ENCODE data around the gene RAB24.

GRCh38 chr5:177311723-177312648, 8.5 kb upstream of the RAB24 start, which contains the start of gene MXD3:
- TF ChIP-seq TARDBP (IDR thresholded peaks at IDR 0.05), result no peak
- TF ChIP-seq FOXA1 (IDR thresholded peaks at IDR 0.05), result no peak
- no peak for TF ChIP-seq ZNF384 (IDR thresholded peaks at IDR 0.05)
- peak; percentile 95 for TF ChIP-seq FOXM1 (IDR thresholded peaks at IDR 0.05; ENCODE audit: borderline replicate concordance)
- no peak for TF ChIP-seq SP1 (IDR thresholded peaks at IDR 0.05)
- TF ChIP-seq ELF4 (IDR thresholded peaks at IDR 0.05), result no peak
- no peak for TF ChIP-seq SUZ12 (IDR thresholded peaks at IDR 0.05)
- TF ChIP-seq, protein P1, sequence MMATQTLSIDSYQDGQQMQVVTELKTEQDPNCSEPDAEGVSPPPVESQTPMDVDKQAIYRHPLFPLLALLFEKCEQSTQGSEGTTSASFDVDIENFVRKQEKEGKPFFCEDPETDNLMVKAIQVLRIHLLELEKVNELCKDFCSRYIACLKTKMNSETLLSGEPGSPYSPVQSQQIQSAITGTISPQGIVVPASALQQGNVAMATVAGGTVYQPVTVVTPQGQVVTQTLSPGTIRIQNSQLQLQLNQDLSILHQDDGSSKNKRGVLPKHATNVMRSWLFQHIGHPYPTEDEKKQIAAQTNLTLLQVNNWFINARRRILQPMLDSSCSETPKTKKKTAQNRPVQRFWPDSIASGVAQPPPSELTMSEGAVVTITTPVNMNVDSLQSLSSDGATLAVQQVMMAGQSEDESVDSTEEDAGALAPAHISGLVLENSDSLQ (IDR thresholded peaks at IDR 0.05), result no peak

Data from HEK293T (cell line).